Measurements from ENCODE around the gene KIF26A.

DNA sequence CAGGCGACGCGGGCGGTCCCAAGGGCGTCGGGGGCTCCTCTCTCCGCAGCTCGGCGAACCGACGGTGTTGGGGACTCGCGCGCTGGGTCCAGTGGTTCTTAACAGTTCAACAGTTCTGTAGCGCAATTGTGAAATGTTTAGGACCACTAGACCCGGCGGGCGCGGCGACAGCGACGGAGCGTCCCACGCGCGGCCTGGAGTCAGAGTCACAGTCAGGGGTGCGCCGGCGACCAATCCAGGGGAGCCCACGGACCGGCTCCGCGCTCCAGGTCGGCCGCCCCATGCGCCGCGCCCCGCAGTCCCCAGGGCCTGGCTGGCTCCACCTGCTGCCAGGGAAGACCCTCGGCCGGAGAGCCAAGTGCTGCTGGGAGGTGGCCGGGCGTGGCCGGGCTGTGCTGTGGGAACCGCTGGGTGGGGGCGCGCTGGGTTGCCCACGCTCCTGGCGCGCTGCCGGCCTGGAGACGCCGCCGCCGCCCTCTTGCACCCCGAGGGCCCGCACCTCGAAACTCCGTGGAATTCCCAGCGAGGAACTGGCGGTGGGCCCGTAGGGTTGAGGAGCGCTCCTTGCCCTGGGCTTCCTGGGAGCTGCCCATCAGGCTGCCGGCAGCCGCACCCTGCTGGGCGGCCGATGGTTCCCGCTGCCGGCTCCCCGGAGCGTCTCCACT lies 20.9 kb upstream of the KIF26A start:
- TF ChIP-seq POLR2A (IDR thresholded peaks at IDR 0.05; ENCODE audit: low read length), result no peak
- TF ChIP-seq GATA1 (IDR thresholded peaks at IDR 0.05; ENCODE audit: low read depth, low read length), result no peak
